Neural cell (in vitro differentiated cells): ENCODE measurements around the gene PHACTR3. TPM values are rescaled to one million over a fixed set of nuclear protein-coding genes. Genes with fewer than 3 reads are reported as not detected.

Source experiments
- H2AFZ ChIP-seq: fragments of 200-600, 300-800 bp; sonication (generic), shearing (Covaris generic); 2 replicates; pipeline ENCODE4 v1.6.0; 2014; ENCODE audit warnings: low read depth, mild to moderate bottlenecking, antibody characterized with exemption, low read length, moderate library complexity
- H3F3A ChIP-seq: fragments of 200-600 bp; shearing (Covaris generic); 2 replicates; pipeline ENCODE4 v1.6.1; 2016; ENCODE audit warnings: mild to moderate bottlenecking, moderate library complexity, mixed read lengths, antibody characterized with exemption, low read length; ENCODE audit not compliant: insufficient read depth, poor library complexity, severe bottlenecking
- H3K27ac ChIP-seq: fragments of 200-600, 300-800 bp; sonication (generic), shearing (Covaris generic); 2 replicates; pipeline ENCODE4 v1.5.1; 2014; ENCODE audit warnings: mild to moderate bottlenecking, low read length, moderate library complexity
- H3K27me3 ChIP-seq: fragments of 300-800, 200-600 bp; sonication (generic), shearing (Covaris generic); 2 replicates; pipeline ENCODE4 v1.6.0; 2014; ENCODE audit warnings: mild to moderate bottlenecking, low read depth, low read length, moderate library complexity; ENCODE audit not compliant: insufficient read depth
- H3K36me3 ChIP-seq: fragments of 300-800, 200-600 bp; sonication (generic), shearing (Covaris generic); 2 replicates; pipeline ENCODE4 v1.5.1; 2014; ENCODE audit warnings: mild to moderate bottlenecking, antibody characterized with exemption, low read length, moderate library complexity; ENCODE audit not compliant: insufficient read depth
- H3K4me2 ChIP-seq: fragments of 300-800, 200-600 bp; sonication (generic), shearing (Covaris generic); 2 replicates; pipeline ENCODE4 v1.6.0; 2014; ENCODE audit warnings: mild to moderate bottlenecking, low read length
- H3K4me3 ChIP-seq: fragments of 300-800, 200-600 bp; sonication (generic), shearing (Covaris generic); 2 replicates; pipeline ENCODE4 v1.5.1; 2014; ENCODE audit warnings: mild to moderate bottlenecking, low read length, moderate library complexity
- H3K79me2 ChIP-seq: fragments of 200-600 bp; shearing (Covaris generic); replicated peaks from 2 replicates; pipeline ENCODE4 v1.6.0; 2014; ENCODE audit warnings: mild to moderate bottlenecking, low read length, moderate library complexity; ENCODE audit not compliant: insufficient read depth
- H3K9ac ChIP-seq: fragments of 300-800, 200-600 bp; sonication (generic), shearing (Covaris generic); 2 replicates; pipeline ENCODE4 v1.6.1; 2016; ENCODE audit warnings: mild to moderate bottlenecking, low read length, mixed read lengths
- H3K9me2 ChIP-seq: fragments of 200-600 bp; shearing (Covaris generic); 2 replicates; pipeline ENCODE4 v1.6.1; 2016; ENCODE audit warnings: mild to moderate bottlenecking, low read length, mixed read lengths; ENCODE audit not compliant: insufficient read depth
- H3K9me3 ChIP-seq: fragments of 200-600, 300-800 bp; sonication (generic), shearing (Covaris generic); 2 replicates; pipeline ENCODE4 v1.6.1; 2016; ENCODE audit warnings: mild to moderate bottlenecking, mixed run types, low read length, moderate library complexity, mixed read lengths
- H4K20me1 ChIP-seq: fragments of 200-600 bp; shearing (Covaris generic); 2 replicates; pipeline ENCODE4 v1.6.1; 2016; ENCODE audit warnings: mild to moderate bottlenecking, mixed run types; ENCODE audit not compliant: insufficient read depth
- EP300 ChIP-seq: fragments of 450-650 bp; conservative IDR thresholded peaks from 2 replicates; pipeline ENCODE4 v1.6.1; 2014; ENCODE audit warnings: antibody characterized with exemption, mild to moderate bottlenecking, moderate library complexity; ENCODE audit not compliant: poor library complexity, severe bottlenecking
- EZH2 ChIP-seq: fragments of 200-600, 300-800 bp; shearing (Covaris generic), sonication (generic); IDR thresholded peaks from 2 replicates; pipeline ENCODE4 v1.6.1; 2014; ENCODE audit warnings: antibody characterized with exemption, low read length, borderline replicate concordance, mild to moderate bottlenecking; ENCODE audit not compliant: insufficient read depth, poor library complexity, severe bottlenecking
- MXI1 ChIP-seq: fragments of 450-650 bp; conservative IDR thresholded peaks from 2 replicates; pipeline ENCODE4 v1.6.1; 2014; ENCODE audit warnings: antibody characterized with exemption, mild to moderate bottlenecking; ENCODE audit not compliant: poor library complexity, severe bottlenecking
- POLR2AphosphoS5 ChIP-seq: IDR thresholded peaks from 2 replicates; pipeline ENCODE4 v1.6.1; 2012
- RAD21 ChIP-seq: fragments of 450-650 bp; conservative IDR thresholded peaks from 2 replicates; pipeline ENCODE4 v1.6.1; 2014; ENCODE audit warnings: antibody characterized with exemption, mild to moderate bottlenecking, moderate library complexity
- SMC3 ChIP-seq: fragments of 450-650 bp; conservative IDR thresholded peaks from 2 replicates; pipeline ENCODE4 v1.6.1; 2014; ENCODE audit warnings: antibody characterized with exemption, mild to moderate bottlenecking, moderate library complexity; ENCODE audit not compliant: poor library complexity
- TAF1 ChIP-seq: IDR thresholded peaks from 2 replicates; pipeline ENCODE4 v1.6.1; 2012; ENCODE audit warnings: low read depth
- polyA plus RNA-seq: library from polyadenylated mRNA; depleted of rRNA; stranded (reverse); fragments of >200 nt; gene quantifications from 2 replicates; pipeline ENCODE4 v1.2.3, GENCODE V29; 2014
- TF ChIP-seq, protein P1 (sequence below): IDR thresholded peaks from 2 replicates; pipeline ENCODE4 v1.6.1; 2012; ENCODE audit warnings: borderline replicate concordance
- TF ChIP-seq, protein P2 (sequence below): fragments of 450-650 bp; IDR thresholded peaks from 2 replicates; pipeline ENCODE4 v1.5.1; 2014; ENCODE audit warnings: antibody characterized with exemption, mild to moderate bottlenecking, moderate library complexity; ENCODE audit not compliant: poor library complexity, severe bottlenecking

The PHACTR3 gene
- polyA plus RNA-seq, 1 donor from 2014 or later = 1.3 TPM

DNA sequence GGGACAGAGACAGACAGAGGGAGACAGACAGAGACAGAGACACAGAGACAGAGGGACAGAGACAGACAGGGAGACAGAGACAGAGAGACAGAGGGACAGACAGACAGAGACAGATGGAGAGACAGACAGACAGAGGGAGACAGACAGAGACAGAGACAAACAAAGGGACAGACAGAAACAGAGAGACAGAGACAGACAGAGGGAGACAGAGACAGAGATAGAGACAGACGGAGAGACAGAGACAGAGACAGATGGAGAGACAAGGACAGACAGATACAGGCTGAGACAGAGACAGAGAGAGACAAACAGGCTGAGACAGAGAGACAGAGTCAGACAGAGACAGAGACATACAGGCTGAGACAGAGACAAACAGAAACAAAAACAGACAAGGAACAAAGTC lies 39.4 kb upstream of the PHACTR3 start:
- no peak overlapping the region for H2AFZ ChIP-seq
- H4K20me1 ChIP-seq = no peaks in the 10 kb centered on the region
- no peaks in the 10 kb centered on the region for H3K79me2 ChIP-seq
- H3F3A ChIP-seq = no peaks in the 10 kb centered on the region
- H3K4me2 ChIP-seq = no peak overlapping the region
- H3K9me2 ChIP-seq = no peaks in the 10 kb centered on the region
- TF ChIP-seq RAD21 (no peak), POLR2AphosphoS5 (no peak), EZH2 (no peak), TAF1 (no peak)
- TF ChIP-seq, protein P1, sequence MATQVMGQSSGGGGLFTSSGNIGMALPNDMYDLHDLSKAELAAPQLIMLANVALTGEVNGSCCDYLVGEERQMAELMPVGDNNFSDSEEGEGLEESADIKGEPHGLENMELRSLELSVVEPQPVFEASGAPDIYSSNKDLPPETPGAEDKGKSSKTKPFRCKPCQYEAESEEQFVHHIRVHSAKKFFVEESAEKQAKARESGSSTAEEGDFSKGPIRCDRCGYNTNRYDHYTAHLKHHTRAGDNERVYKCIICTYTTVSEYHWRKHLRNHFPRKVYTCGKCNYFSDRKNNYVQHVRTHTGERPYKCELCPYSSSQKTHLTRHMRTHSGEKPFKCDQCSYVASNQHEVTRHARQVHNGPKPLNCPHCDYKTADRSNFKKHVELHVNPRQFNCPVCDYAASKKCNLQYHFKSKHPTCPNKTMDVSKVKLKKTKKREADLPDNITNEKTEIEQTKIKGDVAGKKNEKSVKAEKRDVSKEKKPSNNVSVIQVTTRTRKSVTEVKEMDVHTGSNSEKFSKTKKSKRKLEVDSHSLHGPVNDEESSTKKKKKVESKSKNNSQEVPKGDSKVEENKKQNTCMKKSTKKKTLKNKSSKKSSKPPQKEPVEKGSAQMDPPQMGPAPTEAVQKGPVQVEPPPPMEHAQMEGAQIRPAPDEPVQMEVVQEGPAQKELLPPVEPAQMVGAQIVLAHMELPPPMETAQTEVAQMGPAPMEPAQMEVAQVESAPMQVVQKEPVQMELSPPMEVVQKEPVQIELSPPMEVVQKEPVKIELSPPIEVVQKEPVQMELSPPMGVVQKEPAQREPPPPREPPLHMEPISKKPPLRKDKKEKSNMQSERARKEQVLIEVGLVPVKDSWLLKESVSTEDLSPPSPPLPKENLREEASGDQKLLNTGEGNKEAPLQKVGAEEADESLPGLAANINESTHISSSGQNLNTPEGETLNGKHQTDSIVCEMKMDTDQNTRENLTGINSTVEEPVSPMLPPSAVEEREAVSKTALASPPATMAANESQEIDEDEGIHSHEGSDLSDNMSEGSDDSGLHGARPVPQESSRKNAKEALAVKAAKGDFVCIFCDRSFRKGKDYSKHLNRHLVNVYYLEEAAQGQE = no peak
- no peak overlapping the region for H3K9ac ChIP-seq
- H3K27me3 ChIP-seq = no peaks in the 10 kb centered on the region
- no peaks in the 10 kb centered on the region for H3K36me3 ChIP-seq
- no peaks in the 10 kb centered on the region for H3K9me3 ChIP-seq
- no peak overlapping the region for H3K27ac ChIP-seq
- no peak overlapping the region for H3K4me3 ChIP-seq

DNA sequence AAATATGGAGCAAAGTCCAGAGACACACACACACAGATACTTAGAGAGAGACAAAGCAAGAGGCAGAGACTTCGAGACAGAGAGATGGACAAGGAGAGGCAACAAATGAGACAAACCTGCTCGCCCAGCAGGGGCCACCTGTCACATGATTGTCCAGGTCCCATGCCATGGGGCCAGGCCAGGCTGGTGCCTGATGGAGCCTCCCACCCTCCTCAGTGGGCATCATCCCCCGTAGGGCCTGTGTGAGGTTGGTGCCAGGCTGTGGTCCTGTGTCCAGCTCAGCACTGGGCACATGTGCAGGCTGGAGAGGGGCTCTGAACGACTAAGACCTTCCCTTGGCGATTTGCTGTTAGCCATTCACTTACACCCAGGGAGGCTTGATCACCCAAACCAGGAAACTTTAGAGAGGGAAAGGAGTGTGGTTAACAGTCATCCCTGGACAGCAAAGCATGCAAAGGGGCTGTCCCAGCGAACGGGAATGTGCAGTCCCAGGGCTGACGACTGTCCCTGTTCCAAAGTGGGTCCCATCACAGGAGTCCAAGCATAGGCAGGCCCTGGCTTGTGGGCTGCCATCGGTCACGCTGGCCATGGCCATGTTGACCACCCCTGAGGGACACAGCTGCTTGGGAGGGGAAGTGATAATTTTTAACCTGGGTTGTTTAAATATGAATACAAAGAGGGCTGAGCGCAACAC lies 38.4 kb upstream of the PHACTR3 start:
- TF ChIP-seq MXI1 (no peak), POLR2AphosphoS5 (no peak), EP300 (no peak), SMC3 (no peak), EZH2 (no peak), RAD21 (no peak), TAF1 (no peak)
- TF ChIP-seq, protein P2, sequence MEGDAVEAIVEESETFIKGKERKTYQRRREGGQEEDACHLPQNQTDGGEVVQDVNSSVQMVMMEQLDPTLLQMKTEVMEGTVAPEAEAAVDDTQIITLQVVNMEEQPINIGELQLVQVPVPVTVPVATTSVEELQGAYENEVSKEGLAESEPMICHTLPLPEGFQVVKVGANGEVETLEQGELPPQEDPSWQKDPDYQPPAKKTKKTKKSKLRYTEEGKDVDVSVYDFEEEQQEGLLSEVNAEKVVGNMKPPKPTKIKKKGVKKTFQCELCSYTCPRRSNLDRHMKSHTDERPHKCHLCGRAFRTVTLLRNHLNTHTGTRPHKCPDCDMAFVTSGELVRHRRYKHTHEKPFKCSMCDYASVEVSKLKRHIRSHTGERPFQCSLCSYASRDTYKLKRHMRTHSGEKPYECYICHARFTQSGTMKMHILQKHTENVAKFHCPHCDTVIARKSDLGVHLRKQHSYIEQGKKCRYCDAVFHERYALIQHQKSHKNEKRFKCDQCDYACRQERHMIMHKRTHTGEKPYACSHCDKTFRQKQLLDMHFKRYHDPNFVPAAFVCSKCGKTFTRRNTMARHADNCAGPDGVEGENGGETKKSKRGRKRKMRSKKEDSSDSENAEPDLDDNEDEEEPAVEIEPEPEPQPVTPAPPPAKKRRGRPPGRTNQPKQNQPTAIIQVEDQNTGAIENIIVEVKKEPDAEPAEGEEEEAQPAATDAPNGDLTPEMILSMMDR = no peak
- TF ChIP-seq, protein P1 = no peak
- no peak overlapping the region for H3K4me3 ChIP-seq
- H3K27ac ChIP-seq = no peak overlapping the region
- H3K9me3 ChIP-seq = no peaks in the 10 kb centered on the region
- H3K9ac ChIP-seq = no peak overlapping the region
- no peaks in the 10 kb centered on the region for H3K36me3 ChIP-seq
- H4K20me1 ChIP-seq = no peaks in the 10 kb centered on the region
- no peaks in the 10 kb centered on the region for H3K9me2 ChIP-seq
- no peaks in the 10 kb centered on the region for H3K79me2 ChIP-seq
- no peak overlapping the region for H2AFZ ChIP-seq
- peaks cover 1% of the 10 kb centered on the region for H3K27me3 ChIP-seq
- no peaks in the 10 kb centered on the region for H3F3A ChIP-seq
- no peak overlapping the region for H3K4me2 ChIP-seq
